Right renal pelvis (tissue), 4 donors: ENCODE data around the gene PTH1R. TPM values are rescaled to one million over a fixed set of nuclear protein-coding genes. Genes with fewer than 3 reads are reported as not detected.

Source experiments
- DNase-seq, 4 donors: peaks; one replicate each; pipeline ENCODE4 v3.0.0-alpha.2; 2013; ENCODE audit warnings: low read depth in 4 of 4, low spot score in 3 of 4, missing footprints in 1 of 4
- polyA plus RNA-seq, 4 donors: library from polyadenylated mRNA; unstranded; fragments of 120-200 nt; gene quantifications; one replicate each; pipeline ENCODE4 v1.2.1, GENCODE V29; 2013; ENCODE audit not compliant: insufficient read length in 4 of 4

Gene PTH1R
- polyA plus RNA-seq, 4 donors: 157 to 260 (median 188) TPM

- DNase-seq: no peak
These were observed 60.6 kb downstream of the PTH1R start for GRCh38 chr3:46938118-46938517.

GRCh38 chr3:46939578-46940445, 62.3 kb downstream of the PTH1R start:
- no peak for DNase-seq

GRCh38 chr3:46942076-46942475, 64.6 kb downstream of the PTH1R start:
- DNase-seq: no peak

- DNase-seq: no peak
These were observed 65.1 kb downstream of the PTH1R start for GRCh38 chr3:46942481-46943236.

- DNase-seq: no peak
These were observed 66.0 kb downstream of the PTH1R start for GRCh38 chr3:46943237-46944187.

- no peak for DNase-seq
These were observed 66.7 kb downstream of the PTH1R start for GRCh38 chr3:46944191-46944590.

GRCh38 chr3:46946416-46946815, 68.9 kb downstream of the PTH1R start:
- no peak for DNase-seq

- DNase-seq: no peak
These were observed 69.5 kb downstream of the PTH1R start for GRCh38 chr3:46946856-46947545.

DNA sequence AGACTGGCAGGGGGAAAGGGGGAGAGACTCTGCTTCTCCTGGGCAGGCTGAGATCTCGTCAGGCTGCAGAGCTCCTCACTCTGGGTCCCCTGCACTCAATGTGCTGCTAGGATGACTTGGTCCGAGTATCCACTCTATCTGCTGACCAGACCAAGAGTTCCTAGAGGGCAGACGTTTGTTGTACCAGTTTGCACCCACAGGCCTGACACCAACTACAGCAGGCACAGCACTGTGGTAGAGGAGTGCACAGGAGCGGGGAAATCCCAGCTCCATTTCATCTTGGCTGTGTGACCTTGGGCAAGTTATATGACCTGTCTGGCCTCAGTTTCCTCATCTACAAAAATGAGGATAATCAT, 70.0 kb downstream of the PTH1R start:
- DNase-seq: no peak

DNA sequence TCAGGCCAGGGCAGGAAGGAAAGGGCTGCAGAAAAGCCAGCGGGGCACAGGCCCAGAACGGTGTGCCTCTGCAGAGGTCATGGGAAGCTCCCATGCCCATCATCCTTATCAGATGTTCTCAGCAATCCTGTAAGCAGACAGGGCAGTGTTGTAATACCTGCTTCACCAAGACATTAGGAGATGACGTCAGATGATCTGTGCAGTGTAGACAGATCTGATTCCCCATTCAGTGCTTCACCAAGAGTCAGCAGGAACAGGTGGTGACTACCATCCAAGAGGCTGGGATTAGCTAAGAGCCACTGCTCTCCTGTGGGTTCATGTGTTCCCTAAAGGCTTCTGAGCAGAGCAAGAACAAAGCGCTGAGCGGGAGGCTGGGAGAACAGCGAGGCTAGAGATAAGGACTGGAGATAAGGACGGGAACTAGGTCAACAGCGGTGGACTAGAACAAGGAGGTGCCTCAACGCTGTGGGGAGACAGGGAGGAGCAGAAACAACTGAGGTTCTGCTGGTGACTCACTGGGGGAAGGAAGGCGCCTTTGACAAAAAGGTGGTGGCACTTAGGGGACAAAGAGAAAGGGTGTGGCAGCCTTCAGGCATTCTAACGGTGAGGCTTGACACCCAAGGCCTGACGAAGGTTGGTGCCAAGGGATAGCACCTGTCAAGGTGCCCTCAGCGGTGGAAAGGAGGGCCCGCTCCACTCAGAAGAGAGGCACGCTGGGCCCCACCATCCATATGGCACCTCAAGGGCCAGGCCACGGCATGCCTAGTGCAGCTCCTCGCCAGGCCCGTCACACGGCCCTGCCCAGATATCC, 70.7 kb downstream of the PTH1R start:
- no peak for DNase-seq

- DNase-seq: no peak
These were observed 71.5 kb downstream of the PTH1R start for GRCh38 chr3:46948830-46949671.

DNA sequence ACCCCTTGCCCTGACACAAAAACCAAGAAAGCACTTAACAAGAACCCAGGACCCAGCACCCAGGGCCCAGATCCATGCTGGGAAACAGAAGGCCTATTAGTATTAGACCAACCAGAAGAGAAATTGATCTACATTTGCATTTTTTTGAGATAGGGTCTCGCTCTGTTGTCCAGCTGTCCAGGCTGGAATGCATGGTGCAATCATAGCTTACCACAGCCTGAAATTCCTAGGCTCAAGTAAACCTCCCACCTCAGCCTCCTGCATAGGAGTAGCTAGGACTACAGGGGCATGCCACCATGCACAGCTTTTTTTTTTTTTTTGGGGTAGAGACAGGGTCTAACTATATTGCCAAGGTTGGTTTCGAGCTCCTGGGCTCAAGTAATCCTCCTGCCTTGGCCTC, 72.7 kb downstream of the PTH1R start:
- no peak for DNase-seq

GRCh38 chr3:46950650-46951241, 73.2 kb downstream of the PTH1R start:
- DNase-seq: no peak

DNA sequence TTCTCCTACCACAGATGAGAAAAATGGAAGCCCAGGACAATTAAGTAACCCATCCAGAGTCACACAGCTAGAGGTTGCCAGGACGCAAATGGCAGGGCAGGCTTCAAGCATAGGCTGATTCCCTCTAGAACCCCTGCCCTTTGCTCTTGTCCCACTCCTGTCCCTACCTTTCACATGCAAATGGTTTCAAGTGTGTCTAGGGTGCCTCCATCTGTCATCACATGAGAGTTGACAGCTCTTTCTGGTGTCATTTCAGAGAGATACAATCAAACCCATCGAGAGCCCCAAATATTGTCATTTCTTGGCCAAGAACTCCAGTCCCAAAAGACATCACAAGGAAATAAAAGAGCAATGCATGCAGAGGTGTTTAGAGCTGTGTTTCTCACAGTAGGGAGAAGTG, 75.3 kb downstream of the PTH1R start:
- no peak for DNase-seq
